ENCODE results near the gene RPS6KA6. TPM values are rescaled to one million over a fixed set of nuclear protein-coding genes. Genes with fewer than 3 reads are reported as not detected.

Gene RPS6KA6
- total RNA-seq: 10.3 TPM

DNA sequence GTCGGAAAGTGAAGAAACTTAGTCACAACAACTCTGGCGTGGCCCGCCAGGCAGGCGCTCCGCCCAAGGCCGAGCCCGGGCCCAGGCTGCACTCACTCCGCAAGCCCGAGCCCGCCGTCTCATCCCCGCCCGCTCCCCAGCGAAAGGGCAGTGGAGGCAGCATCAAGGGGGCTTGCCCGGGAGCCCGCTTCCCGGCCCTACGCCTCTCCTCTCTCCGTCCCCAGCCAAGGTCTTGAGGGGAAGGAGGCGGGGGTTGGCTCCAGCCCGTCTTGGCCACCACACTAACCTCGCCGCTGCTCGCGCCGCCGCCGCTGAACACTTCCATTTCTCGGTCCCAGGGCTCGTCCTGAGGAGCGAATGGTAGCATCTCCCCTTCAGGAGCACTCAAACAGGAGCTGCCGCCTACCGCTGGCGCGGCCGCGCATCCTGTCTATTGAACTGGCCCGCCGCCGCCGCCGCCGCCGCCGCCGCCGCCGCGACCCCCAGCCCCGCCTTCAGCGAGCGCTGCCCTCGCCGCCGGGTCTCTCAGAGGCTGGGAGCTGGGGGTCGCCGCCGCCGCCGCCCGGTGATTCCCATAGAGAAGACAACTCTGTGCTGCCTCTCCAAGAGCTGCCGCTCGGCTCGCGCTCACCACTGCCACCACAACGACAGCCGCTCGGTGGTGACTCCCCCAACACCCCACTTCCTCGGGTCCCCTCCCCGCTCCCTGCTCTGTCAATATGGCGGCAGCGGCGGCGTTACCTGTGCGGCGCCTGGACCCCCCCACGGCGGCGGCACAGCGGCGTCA is at the start of gene RPS6KA6:
TSS of gene RPS6KA6 (minus strand) at position 667 of the 787 bp plus-strand sequence. CDS start at position 367, 300 bp downstream.
- peak; percentile 32 for DNase-seq

DNA sequence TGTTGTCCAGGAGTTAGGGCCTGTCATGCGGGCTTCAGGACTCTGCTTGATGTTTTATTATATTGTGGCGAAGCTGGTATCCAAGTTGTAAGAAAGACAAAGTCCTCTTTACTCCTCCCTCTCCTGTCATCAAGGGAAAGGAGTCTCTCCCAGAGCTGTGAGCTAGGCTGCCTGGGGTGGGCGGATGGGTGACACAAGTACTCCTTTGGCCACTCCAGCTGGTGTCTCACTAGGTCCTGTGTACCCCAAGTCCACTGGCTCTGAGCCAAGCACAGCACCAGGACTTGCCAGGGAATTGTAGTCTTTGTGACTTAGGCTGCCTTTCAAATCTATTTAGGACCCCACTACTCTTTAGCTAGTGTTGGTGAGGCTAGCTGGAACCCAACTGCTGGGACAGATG is 36.7 kb upstream of the RPS6KA6 start:
- DNase-seq: no peak

- no peak for DNase-seq
Measured at GRCh38 chrX:84223261-84223660, 35.3 kb upstream of the RPS6KA6 start.

DNA sequence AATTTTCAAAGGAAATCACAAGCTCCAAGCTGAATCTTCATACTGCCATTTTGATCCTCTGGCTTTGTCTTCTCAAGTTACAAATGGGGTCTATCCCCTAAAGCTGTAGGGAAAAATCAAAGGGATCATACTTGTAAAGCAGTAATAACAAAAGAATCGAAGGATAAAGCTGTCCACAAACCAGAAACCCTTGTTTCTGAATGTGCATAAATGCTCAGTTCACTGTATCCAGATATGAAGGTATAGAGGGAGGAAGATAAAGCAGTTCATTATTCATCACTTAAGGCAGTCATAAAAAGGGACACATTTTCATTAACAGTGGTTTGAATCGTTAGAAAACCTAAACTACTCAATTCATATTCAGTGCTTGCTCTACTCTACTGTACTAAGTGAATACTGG is 33.2 kb upstream of the RPS6KA6 start:
- DNase-seq: no peak

DNA sequence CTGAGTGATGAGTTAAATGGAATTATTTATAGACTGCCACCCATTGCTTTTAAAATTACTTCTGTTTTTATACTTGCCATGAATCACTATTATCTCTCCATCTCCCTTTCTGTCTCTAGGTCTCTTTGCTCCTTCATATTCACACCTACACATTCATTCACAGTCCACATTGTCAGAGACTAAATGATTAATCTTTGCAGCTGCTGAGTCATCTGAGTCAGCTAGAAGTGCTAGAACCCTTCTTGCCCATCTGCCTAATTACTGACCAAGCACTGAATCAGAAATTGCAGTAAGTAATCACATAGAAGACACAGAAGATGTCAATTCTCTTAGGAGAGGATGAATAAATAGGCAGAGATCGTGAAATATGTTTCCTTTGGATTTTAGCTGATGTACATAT is 31.6 kb upstream of the RPS6KA6 start:
- no peak for DNase-seq

DNA sequence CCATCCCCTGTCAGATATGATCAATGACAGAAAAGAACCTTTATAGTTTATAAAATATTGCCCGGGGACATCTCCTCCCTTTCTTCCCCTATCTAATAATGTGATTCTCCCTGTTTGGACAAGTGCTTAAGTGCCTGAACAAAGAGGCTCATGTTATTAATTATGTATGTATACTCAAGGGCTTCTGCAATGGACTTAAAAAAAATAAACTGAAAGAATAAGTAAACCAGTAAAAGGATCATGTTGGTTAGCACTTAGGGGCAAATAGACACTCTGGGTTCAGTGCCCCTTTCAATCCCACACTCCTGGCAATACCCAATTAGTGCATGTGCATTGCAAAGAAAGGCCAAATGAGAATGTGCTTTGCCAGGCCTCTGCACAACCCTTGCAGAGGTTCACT is 30.7 kb upstream of the RPS6KA6 start:
- no peak for DNase-seq

- no peak for DNase-seq
Measured at GRCh38 chrX:84216881-84217280, 28.9 kb upstream of the RPS6KA6 start.

- DNase-seq: no peak
Measured at GRCh38 chrX:84216406-84216805, 28.4 kb upstream of the RPS6KA6 start.

GRCh38 chrX:84205276-84205675 is 17.3 kb upstream of the RPS6KA6 start:
- DNase-seq: no peak

- no peak for DNase-seq
Measured at GRCh38 chrX:84199688-84200087, 11.7 kb upstream of the RPS6KA6 start.

GRCh38 chrX:84197550-84197949 is 9.6 kb upstream of the RPS6KA6 start:
- DNase-seq: no peak

GRCh38 chrX:84192006-84192405 is 4.0 kb upstream of the RPS6KA6 start:
- no peak for DNase-seq

- DNase-seq: no peak
Measured at GRCh38 chrX:84189125-84189524, 1.1 kb upstream of the RPS6KA6 start.

GRCh38 chrX:84188320-84188834 is 378 bp upstream of the RPS6KA6 start:
- DNase-seq: peak; percentile 90

DNA sequence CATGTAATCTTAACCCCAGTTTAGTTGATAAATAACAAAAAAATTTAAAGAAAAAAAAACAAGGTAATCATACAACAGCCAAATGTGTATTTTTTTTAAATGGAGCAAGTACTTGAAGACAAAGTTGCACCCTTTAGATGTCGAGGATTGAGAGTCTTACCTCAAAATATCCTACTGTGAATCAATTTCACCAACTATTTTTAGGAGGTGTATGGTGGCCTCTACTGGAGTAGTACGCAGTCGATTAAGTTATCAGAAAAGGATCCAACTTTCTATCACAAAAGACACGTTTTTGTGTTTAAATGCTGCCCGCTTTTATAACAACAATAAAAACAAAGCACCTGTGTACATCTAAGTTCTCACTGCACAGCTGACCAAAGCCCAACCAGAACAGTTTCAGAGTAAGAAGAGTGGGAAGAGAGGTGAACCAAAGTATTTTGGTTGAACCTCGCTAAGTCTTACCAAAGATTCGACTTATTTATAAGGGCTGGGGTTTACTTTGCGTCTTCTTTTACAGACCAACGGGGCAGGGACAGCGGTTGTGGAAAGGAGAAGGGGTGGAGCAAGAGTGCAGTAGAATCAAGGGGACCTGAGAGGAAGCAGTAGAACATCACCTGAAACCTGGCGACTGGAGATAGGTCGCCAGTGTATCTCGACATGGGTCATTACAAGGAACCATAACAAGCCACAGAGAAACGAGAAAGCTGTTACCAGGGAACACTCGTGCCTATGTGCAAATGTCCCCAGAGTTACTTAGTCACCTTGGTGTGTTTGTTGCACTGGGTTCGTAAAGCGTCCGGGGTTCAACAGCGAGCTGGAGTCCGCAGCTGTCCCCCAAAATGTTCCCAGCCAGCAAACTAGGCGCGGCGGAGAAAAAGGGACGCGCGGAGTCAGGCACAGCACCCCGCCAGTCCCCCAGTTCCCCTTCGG is 1.1 kb downstream of the RPS6KA6 start:
- DNase-seq: peak; percentile 6

GRCh38 chrX:84182516-84182915 is 5.5 kb downstream of the RPS6KA6 start:
- no peak for DNase-seq

DNA sequence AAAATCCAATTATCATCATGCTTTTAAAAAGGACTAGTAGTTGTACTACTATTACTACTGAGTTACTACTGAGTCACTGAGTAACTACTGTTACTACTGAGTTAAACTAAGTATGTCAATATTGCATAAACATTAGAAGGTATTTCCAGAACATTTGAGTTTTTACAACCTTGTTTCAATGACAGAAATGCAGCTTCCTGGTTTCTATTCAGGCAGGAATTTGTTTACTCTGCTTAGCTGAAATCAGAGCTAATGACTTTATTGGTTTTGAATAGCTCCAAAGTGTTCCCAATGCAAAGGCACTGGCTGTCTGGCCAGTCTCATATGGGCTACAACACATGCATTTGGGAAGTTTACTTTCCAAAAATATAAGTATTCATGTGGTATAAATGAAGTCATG is 12.0 kb downstream of the RPS6KA6 start:
- DNase-seq: no peak

DNA sequence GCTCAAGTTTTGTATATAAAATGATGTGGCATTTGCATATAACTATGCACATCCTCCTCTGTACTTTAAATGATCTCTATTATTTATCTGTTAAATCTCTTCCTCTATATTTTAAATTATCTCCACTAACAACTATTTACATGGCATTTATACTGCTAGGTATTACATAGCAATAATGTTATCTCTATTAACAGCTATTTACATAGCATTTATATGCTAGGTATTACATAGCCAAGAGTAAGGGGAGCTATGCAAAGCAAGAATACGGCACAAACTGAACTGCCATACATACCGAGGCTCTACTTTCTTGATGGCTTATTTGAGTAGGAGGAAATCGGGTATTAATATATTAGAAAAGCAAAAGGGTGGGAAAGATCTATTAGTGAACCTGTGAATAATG is 12.7 kb downstream of the RPS6KA6 start:
- DNase-seq: no peak

DNA sequence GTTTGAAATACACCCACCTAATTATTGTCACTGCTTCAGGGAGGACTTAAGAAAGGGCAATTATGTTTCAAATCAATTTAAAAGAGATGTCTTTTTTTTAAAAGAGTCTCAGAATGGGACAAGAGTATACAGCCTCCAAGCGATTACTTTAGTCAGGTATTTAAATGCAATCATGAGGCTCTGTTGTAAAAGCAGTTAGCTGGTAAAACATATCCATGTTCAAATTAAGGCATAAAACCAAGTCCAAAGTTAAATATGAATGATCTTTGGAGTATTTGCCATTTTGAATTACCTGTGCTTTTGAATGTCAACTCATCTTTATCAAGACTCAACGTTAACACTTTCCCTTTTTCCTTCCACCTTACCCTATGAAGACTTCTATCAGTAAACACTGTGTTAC is 13.7 kb downstream of the RPS6KA6 start:
- DNase-seq: no peak

- no peak for DNase-seq
Measured at GRCh38 chrX:84170931-84171330, 17.1 kb downstream of the RPS6KA6 start.

- no peak for DNase-seq
Measured at GRCh38 chrX:84168574-84168973, 19.4 kb downstream of the RPS6KA6 start.

DNA sequence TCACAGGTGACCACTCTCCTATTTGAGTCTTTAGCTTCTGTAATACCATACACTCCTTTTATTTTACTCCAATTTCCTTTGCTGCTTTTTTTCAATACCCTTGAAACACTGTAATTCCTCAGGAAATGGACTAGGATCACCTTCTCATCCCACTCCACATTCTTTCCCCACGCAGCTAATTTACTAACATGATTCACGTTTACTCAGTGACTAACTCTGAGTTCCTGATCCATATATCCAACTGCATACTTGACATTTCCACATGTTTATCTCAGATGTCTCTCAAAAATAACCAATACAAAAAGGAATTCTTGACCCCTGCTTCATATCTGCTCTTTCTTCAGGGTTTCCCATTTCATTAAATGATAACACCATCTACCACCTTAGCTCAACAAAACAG is 19.9 kb downstream of the RPS6KA6 start:
- no peak for DNase-seq

- DNase-seq: no peak
Measured at GRCh38 chrX:84165711-84166110, 22.3 kb downstream of the RPS6KA6 start.

Measured in tongue (tissue), 2 donors.